GM12878 (cell line): ENCODE results near the gene SPTBN1. TPM values are rescaled to one million over a fixed set of nuclear protein-coding genes. Genes with fewer than 3 reads are reported as not detected.

Experiments
- ATAC-seq: fragments of 200-7000 bp; cut with Tn5 transposase; 3 replicates; pipeline ENCODE4 v1.9.1; 2020; ENCODE audit warnings: mild to moderate bottlenecking, moderate library complexity
- BruUV-seq: library from RNA; stranded (reverse); fragments of 400-500 nt; replicated peaks from 2 replicates; lab custom pipeline; 2021; lab: Mats Ljungman, UMichigan
- CTCF ChIA-PET: fragments of 300-600 bp; sonication (Branson Sonifier 250); formaldehyde crosslinking; extraction: SDS; loops from one replicate; lab custom pipeline; 2021; ENCODE audit warnings: inconsistent platforms; lab: Yijun Ruan, JAX
- POLR2A ChIA-PET: fragments of 350-600 bp; formaldehyde crosslinking; extraction: SDS; loops from one replicate; lab custom pipeline; 2021; ENCODE audit warnings: inconsistent platforms; lab: Charles Lee
- RAD21 ChIA-PET: fragments of 300-600 bp; sonication (Branson Sonifier 250); formaldehyde crosslinking; loops from one replicate; lab custom pipeline; 2023; ENCODE audit warnings: antibody characterized with exemption; ENCODE audit not compliant: unreplicated experiment; lab: Charles Lee
- SMC1A ChIA-PET: fragments of 300-600 bp; sonication (Branson Sonifier 250); formaldehyde crosslinking; loops from one replicate; lab custom pipeline; 2023; ENCODE audit not compliant: unreplicated experiment, uncharacterized antibody; lab: Charles Lee
- DNase-seq: peaks from one replicate; pipeline ENCODE4 v3.0.0-alpha.2; 2011; ENCODE audit warnings: low read depth, low spot score
- FAIRE-seq: peaks from 3 replicates; lab custom pipeline; 2011; peaks lifted over from hg19 to GRCh38; lab: Jason Lieb, UNC
- H2AFZ ChIP-seq: 2 replicates; pipeline ENCODE4 v1.6.0; 2011; ENCODE audit warnings: low read depth, low read length, control low read depth; ENCODE audit not compliant: control insufficient read depth
- H3K27ac ChIP-seq: 2 replicates; pipeline ENCODE4 v1.5.1; 2011; ENCODE audit warnings: control low read depth; ENCODE audit not compliant: control insufficient read depth, insufficient read depth
- H3K27me3 ChIP-seq, 2 experiments: replicated peaks in 1 of 2; 2 replicates each; pipeline versions ENCODE4 v1.6.0 to v1.6.1; 2011; ENCODE audit warnings: low read length in 1 of 2; ENCODE audit not compliant: control insufficient read depth in 2 of 2, insufficient read depth in 2 of 2
- H3K36me3 ChIP-seq, 2 experiments: 2 replicates each; pipeline ENCODE4 v1.5.1; 2011; ENCODE audit warnings: low read length in 1 of 2; ENCODE audit not compliant: control insufficient read depth in 2 of 2, insufficient read depth in 2 of 2
- H3K4me1 ChIP-seq: 2 replicates; pipeline ENCODE4 v1.6.1; 2011; ENCODE audit warnings: mild to moderate bottlenecking, low read length, moderate library complexity, mixed read lengths; ENCODE audit not compliant: control insufficient read depth, insufficient read depth
- H3K4me2 ChIP-seq: 2 replicates; pipeline ENCODE4 v1.6.0; 2011; ENCODE audit warnings: control low read depth; ENCODE audit not compliant: control insufficient read depth, insufficient read depth
- H3K4me3 ChIP-seq: fragments of 200-600 bp; sonication (generic); 2 replicates; pipeline ENCODE4 v1.5.1; 2016
- H3K79me2 ChIP-seq: 2 replicates; pipeline ENCODE4 v1.6.0; 2011; ENCODE audit warnings: low read length; ENCODE audit not compliant: control insufficient read depth, insufficient read depth
- H3K9ac ChIP-seq: 2 replicates; pipeline ENCODE4 v1.8.0; 2011; ENCODE audit warnings: low read length, control low read depth, mixed read lengths; ENCODE audit not compliant: control insufficient read depth, insufficient read depth
- H3K9me3 ChIP-seq: replicated peaks from 3 replicates; pipeline ENCODE4 v1.5.1; 2011; ENCODE audit warnings: mild to moderate bottlenecking, low read length; ENCODE audit not compliant: control insufficient read depth, insufficient read depth
- H4K20me1 ChIP-seq: 2 replicates; pipeline ENCODE4 v1.6.0; 2011; ENCODE audit not compliant: control insufficient read depth, insufficient read depth
- ATF7 ChIP-seq: fragments of 450-650 bp; IDR thresholded peaks from 2 replicates; pipeline ENCODE4 v1.6.1; 2016; ENCODE audit warnings: low read depth, mild to moderate bottlenecking
- CEBPZ ChIP-seq: fragments of 150-350 bp; IDR thresholded peaks from 2 replicates; pipeline ENCODE4 v1.6.1; 2016; ENCODE audit warnings: low read depth, low read length
- CHD4 ChIP-seq: fragments of 200-600 bp; sonication (generic); IDR thresholded peaks from 2 replicates; pipeline ENCODE4 v1.6.1; 2016; ENCODE audit warnings: mild to moderate bottlenecking
- DPF2 ChIP-seq: fragments of 450-650 bp; IDR thresholded peaks from 2 replicates; pipeline ENCODE4 v1.6.1; 2017; ENCODE audit warnings: mild to moderate bottlenecking
- FOS ChIP-seq: IDR thresholded peaks from 3 replicates; pipeline ENCODE4 v1.6.1; 2011; ENCODE audit warnings: borderline replicate concordance; ENCODE audit not compliant: insufficient read length; ENCODE audit errors: extremely low read depth
- HDAC6 ChIP-seq: fragments of 200-600 bp; sonication (generic); IDR thresholded peaks from one replicate; pipeline ENCODE4 v1.8.0; 2017; ENCODE audit warnings: antibody characterized with exemption; ENCODE audit not compliant: unreplicated experiment
- IRF4 ChIP-seq: IDR thresholded peaks from 2 replicates; pipeline ENCODE4 v1.6.1; 2011; ENCODE audit warnings: low read depth, low read length
- MEF2B ChIP-seq: fragments of 450-650 bp; IDR thresholded peaks from 2 replicates; pipeline ENCODE4 v1.6.1; 2018; ENCODE audit warnings: mild to moderate bottlenecking, moderate library complexity; ENCODE audit not compliant: partially characterized antibody, poor library complexity, severe bottlenecking
- RELB ChIP-seq: fragments of 450-650 bp; IDR thresholded peaks from 2 replicates; pipeline ENCODE4 v1.6.1; 2017; ENCODE audit warnings: low read depth, mild to moderate bottlenecking, moderate library complexity
- RUNX3 ChIP-seq: IDR thresholded peaks from 2 replicates; pipeline ENCODE4 v1.6.1; 2012; ENCODE audit warnings: low read length, inconsistent platforms
- SMAD1 ChIP-seq: fragments of 450-650 bp; IDR thresholded peaks from 2 replicates; pipeline ENCODE4 v1.6.1; 2018; ENCODE audit warnings: mild to moderate bottlenecking, low read depth; ENCODE audit not compliant: partially characterized antibody
- TCF12 ChIP-seq: IDR thresholded peaks from 2 replicates; pipeline ENCODE4 v1.6.1; 2011; ENCODE audit warnings: low read depth, mild to moderate bottlenecking, low read length
- USF1 ChIP-seq: IDR thresholded peaks from 2 replicates; pipeline ENCODE4 v1.6.1; 2011; ENCODE audit warnings: borderline replicate concordance, low read depth, mild to moderate bottlenecking, moderate library complexity, mixed read lengths, low read length; ENCODE audit not compliant: insufficient read depth; ENCODE audit errors: extremely low read length
- WRNIP1 ChIP-seq: IDR thresholded peaks from 2 replicates; pipeline ENCODE4 v1.6.1; 2011; ENCODE audit warnings: low read depth, low read length, improper control_type of control experiment, borderline replicate concordance
- ZBTB11 ChIP-seq: fragments of 450-650 bp; formaldehyde crosslinking; IDR thresholded peaks from 2 replicates; pipeline ENCODE4 v1.5.0; 2022; ENCODE audit warnings: mild to moderate bottlenecking, missing genetic modification characterization
- ZNF217 ChIP-seq: fragments of 450-650 bp; IDR thresholded peaks from 2 replicates; pipeline ENCODE4 v1.6.1; 2017; ENCODE audit warnings: antibody characterized with exemption, mild to moderate bottlenecking
- whole genome bisulfite sequencing: methylation state at CpG from one replicate; pipeline ENCODE4 v1.1.6; 2016; ENCODE audit warnings: low lambda C conversion rate; ENCODE audit not compliant: insufficient replicate concordance, insufficient coverage; ENCODE audit errors: missing lambda C conversion rate; 5-methylcytosine and 5-hydroxymethylcytosine counted together
- in situ Hi-C: fragments of 300-500 bp; cut with MboI; formaldehyde crosslinking; loops from 9 replicates; pipeline ENCODE4 v1.14.3; 2018; ENCODE audit warnings: mixed read lengths
- intact Hi-C: fragments of 100-400 bp; cut with micrococcal nuclease; formaldehyde crosslinking; loops from one replicate; pipeline ENCODE4 v1.14.2; 2022; ENCODE audit not compliant: unreplicated experiment
- polyA plus RNA-seq, 11 experiments: library from polyadenylated mRNA; depleted of rRNA in 4 of 11; unstranded in 6 of 11; stranded (reverse) in 5 of 11; fragments of >200 nt; fragmentation: Nextera tagmentation in 4 of 11; fragmentation: Illumina TruSeq in 1 of 11; extraction: Ambion mirVana in 4 of 11; extraction: Trizol in 1 of 11; gene quantifications; 1 replicate in 1 of 11; 2 replicates in 10 of 11; pipeline versions ENCODE4 v1.2.1 to v1.2.3, GENCODE V29; 2011 to 2016; ENCODE audit warnings: inconsistent platforms in 2 of 11, missing spikeins in 2 of 11, low read depth in 1 of 11
- total RNA-seq, 4 experiments: library from RNA; depleted of rRNA in 3 of 4; stranded (reverse); fragments of >200 nt in 3 of 4; fragmentation: Illumina TruSeq in 1 of 4; extraction: Trizol in 1 of 4; gene quantifications; 2 replicates each; pipeline versions ENCODE4 v1.2.1 to v1.2.3, GENCODE V29; 2013 to 2021

SPTBN1 gene
- total and polyA plus RNA-seq, 10 of the 15 experiments (the other 5 are each of a cell fraction or from before 2014, with no cell fraction given), result 20.6 to 154 (median 76.7) TPM

- peak; percentile 34; the same call in 2 of the 3 replicates for ATAC-seq
- FAIRE-seq, result no peak
- H3K4me1 ChIP-seq, result no peaks in the 10 kb centered on the region
- TF ChIP-seq ZNF217 (no peak), IRF4 (no peak), DPF2 (no peak), RUNX3 (no peak), CHD4 (no peak), USF1 (no peak), RELB (no peak), SMAD1 (no peak), HDAC6 (no peak), TCF12 (no peak), ATF7 (no peak), CEBPZ (no peak), MEF2B (no peak), ZBTB11 (CRISPR knock-in tag) (no peak), FOS (no peak), WRNIP1 (no peak)
Measured at GRCh38 chr2:54479424-54479823, 23.3 kb downstream of the SPTBN1 start.

More at GRCh38 chr2:54479424-54479823, 23.3 kb downstream of the SPTBN1 start:
- Histone ChIP-seq H3K9me3 (no peaks in the 10 kb centered on the region), H3K27me3 (no peaks in the 10 kb centered on the region), H4K20me1 (no peaks in the 10 kb centered on the region), H3K4me2 (no peak overlapping the region), H3K36me3 (no peaks in the 10 kb centered on the region), H3K4me3 (no peak overlapping the region), H2AFZ (no peak overlapping the region), H3K27ac (no peak overlapping the region), H3K9ac (no peak overlapping the region), H3K79me2 (no peaks in the 10 kb centered on the region)
- WGBS, result 60% methylated on average over 2 of the region's 2 CpGs
- in situ Hi-C loops, result no loop called here
- no peak for DNase-seq
- ChIA-PET SMC1A (interaction anchor here (0.7 to 3.3 kb wide), 5 partner anchors 8 to 199 kb away, joined by 3 to 24 read pairs (median 3); no protein-coding TSS in a partner anchor), RAD21 (interaction anchor here (0.9 to 1.8 kb wide), 5 partner anchors 9 to 101 kb away, joined by 3 to 9 read pairs (median 4); no protein-coding TSS in a partner anchor), CTCF (interaction anchor here (3.7 kb wide), 1 partner anchor 23 kb away, joined by 19 read pairs; no protein-coding TSS in a partner anchor), POLR2A (interaction anchor here (0.6 to 2.2 kb wide), 3 partner anchors 9 to 118 kb away, joined by 5 to 8 read pairs (median 8); no protein-coding TSS in a partner anchor)
- no TSS peak for BruUV-seq
- intact Hi-C loops, result no loop called here
